Fibroblast of the aortic adventitia (primary cell): ENCODE results near the gene STXBP2. TPM values are rescaled to one million over a fixed set of nuclear protein-coding genes. Genes with fewer than 3 reads are reported as not detected.

Experiments used
- DNase-seq: peaks from one replicate; pipeline ENCODE4 v3.0.0-alpha.2; 2010; ENCODE audit warnings: low read depth
- H3K4me3 ChIP-seq: 2 replicates; pipeline ENCODE4 v1.5.1; 2011; ENCODE audit warnings: low read depth, mild to moderate bottlenecking, control low read depth, low read length, moderate library complexity
- total RNA-seq: library from RNA; depleted of rRNA; stranded (reverse); fragments of >200 nt; gene quantifications from 2 replicates; pipeline ENCODE4 v1.2.3, GENCODE V29; 2012; ENCODE audit warnings: low replicate concordance
- TF ChIP-seq, protein P1 (sequence below): IDR thresholded peaks from 2 replicates; pipeline ENCODE4 v1.5.1; 2011; ENCODE audit warnings: mild to moderate bottlenecking, low read length, control low read depth, inconsistent platforms; ENCODE audit not compliant: insufficient read depth

STXBP2 gene
- total RNA-seq, 1 donor = 0.90 TPM

- no peak for DNase-seq
- TF ChIP-seq, protein P1, sequence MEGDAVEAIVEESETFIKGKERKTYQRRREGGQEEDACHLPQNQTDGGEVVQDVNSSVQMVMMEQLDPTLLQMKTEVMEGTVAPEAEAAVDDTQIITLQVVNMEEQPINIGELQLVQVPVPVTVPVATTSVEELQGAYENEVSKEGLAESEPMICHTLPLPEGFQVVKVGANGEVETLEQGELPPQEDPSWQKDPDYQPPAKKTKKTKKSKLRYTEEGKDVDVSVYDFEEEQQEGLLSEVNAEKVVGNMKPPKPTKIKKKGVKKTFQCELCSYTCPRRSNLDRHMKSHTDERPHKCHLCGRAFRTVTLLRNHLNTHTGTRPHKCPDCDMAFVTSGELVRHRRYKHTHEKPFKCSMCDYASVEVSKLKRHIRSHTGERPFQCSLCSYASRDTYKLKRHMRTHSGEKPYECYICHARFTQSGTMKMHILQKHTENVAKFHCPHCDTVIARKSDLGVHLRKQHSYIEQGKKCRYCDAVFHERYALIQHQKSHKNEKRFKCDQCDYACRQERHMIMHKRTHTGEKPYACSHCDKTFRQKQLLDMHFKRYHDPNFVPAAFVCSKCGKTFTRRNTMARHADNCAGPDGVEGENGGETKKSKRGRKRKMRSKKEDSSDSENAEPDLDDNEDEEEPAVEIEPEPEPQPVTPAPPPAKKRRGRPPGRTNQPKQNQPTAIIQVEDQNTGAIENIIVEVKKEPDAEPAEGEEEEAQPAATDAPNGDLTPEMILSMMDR = no peak
These were observed 43.1 kb downstream of the STXBP2 start for GRCh38 chr19:7679771-7680605.

DNA sequence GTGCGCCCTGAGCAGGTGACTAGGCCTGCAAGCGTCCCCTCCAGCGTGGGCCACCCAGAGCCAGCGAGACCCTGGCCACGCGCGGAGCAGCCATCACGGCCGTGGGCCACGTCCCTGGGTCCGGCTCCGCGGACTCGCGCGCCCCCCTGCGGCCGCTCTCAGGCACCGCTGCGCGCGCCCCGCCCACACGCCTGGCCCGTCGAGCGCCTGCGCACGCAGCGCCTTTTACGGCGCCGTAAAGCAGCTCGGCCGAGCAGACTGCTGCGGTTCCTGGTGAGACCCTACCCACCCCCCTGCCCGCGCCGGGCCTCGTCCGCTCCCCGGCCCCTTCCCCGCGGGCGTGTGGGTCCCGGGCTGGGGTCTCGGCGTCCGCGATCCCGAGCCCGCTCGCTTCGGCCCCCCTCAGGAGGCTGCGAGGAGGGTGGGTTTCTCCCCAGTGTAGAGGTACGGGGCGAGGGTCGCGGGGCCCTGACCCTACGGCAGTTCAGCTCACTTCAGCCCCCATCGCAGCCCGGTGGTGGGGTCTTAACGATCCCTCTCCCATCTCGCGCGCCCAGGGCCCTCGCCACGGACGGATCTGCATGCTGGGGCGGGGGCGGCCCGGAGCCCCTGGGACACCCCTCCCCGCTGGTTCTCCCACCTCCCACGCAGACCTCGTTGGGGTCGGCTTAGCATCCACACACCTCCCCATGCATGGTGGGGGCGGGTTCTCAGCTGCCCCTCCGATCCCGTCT is 43.9 kb downstream of the STXBP2 start, which contains the start of gene TRAPPC5:
TRAPPC5 (plus strand) TSS at position 228 of the 734 bp plus-strand sequence. CDS start 1,421 bp downstream, outside the sequence.
- peak within 1 kb of the TSS; percentile 89 for H3K4me3 ChIP-seq
- TF ChIP-seq, protein P1 = peak; percentile 51
- peak; percentile 73 for DNase-seq

More at GRCh38 chr19:7679771-7680605, 43.1 kb downstream of the STXBP2 start:
- peak overlapping the region; percentile 60 for H3K4me3 ChIP-seq

GRCh38 chr19:7681340-7682174 is 44.6 kb downstream of the STXBP2 start:
- peak; percentile 74 for DNase-seq
- H3K4me3 ChIP-seq = peak overlapping the region; percentile 89
- TF ChIP-seq, protein P1 = peak; percentile 75

DNA sequence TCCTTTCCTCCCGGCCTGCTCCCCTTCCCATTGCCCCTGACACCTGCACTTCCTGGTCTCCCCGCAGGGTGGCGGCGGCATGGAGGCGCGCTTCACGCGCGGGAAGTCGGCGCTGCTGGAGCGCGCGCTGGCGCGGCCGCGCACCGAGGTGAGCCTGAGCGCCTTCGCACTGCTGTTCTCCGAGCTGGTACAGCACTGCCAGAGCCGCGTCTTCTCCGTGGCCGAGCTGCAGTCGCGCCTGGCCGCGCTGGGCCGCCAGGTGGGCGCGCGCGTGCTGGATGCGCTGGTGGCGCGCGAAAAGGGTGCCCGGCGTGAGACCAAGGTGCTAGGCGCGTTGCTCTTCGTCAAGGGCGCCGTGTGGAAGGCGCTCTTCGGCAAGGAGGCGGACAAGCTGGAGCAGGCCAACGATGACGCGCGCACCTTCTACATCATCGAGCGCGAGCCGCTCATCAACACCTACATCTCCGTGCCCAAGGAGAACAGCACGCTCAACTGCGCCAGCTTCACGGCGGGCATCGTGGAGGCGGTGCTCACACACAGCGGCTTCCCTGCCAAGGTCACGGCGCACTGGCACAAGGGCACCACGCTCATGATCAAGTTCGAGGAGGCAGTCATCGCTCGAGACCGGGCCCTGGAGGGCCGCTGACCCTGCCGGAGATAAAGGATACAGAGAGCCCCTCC is 45.4 kb downstream of the STXBP2 start:
- TF ChIP-seq, protein P1 = peak; percentile 27
- DNase-seq = no peak
- H3K4me3 ChIP-seq = peak overlapping the region; percentile 89

DNA sequence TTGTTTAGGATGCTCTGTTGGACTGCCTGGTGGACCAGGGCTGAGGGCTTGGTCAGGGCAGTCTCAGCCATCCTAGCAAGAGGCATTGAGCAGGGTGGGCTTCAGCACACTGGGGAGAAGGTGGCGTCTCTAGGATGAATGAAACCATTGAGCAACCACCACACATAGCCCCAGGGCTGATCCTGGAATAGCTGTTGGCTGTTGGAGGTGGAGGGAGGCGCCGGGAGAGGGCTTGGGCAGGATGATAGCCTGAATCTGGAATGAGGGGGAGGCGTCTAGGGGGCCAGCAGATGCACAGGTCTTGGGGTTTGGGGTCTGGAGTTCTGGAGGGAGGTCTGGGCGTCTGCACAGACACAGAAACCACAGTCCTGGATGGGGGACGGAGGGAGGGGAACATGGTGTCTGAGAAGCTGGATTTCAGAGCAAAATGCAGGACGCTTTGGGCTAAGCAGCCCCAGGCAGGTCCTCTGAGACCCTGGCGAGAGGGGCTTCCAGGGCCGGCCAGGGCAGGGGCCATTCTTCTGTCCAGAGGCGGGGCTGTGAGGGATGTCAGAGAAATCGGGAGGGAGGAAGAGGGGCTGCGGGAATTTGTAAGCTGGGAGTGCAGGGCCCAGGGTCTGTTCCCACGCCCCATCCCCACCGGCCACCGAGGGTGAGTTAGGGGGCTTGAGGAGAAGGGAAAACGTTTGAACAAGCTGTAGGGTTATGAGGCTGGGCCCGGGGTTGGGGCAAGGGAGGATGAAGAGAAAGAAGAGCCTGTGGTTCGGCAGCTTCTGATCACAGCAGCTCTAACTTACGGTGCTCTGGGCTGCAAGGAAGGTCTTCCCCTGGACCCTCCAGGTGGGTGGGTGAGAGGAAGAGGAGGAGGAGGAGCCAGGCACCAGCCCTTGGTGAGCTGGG is 48.9 kb downstream of the STXBP2 start:
- TF ChIP-seq, protein P1 = no peak
- no peak overlapping the region for H3K4me3 ChIP-seq
- DNase-seq = no peak
